Measurements from ENCODE around the gene DDX59.

The DDX59 gene

GRCh38 chr1:200669314-200670241 is at the start of gene DDX59:
TSS of gene DDX59 (minus strand) at chr1:200669907. CDS start at chr1:200666740, 3,167 bp downstream.
- DNase-seq (ENCODE audit: low read depth in 2 of 2) = peak; percentile 77 to 84

- no peak for DNase-seq (ENCODE audit: low read depth in 2 of 2)
Measured at GRCh38 chr1:200714504-200715187, 44.9 kb upstream of the DDX59 start.

- DNase-seq (ENCODE audit: low read depth in 2 of 2) = no peak
Measured at GRCh38 chr1:200710166-200710565, 40.5 kb upstream of the DDX59 start.

- DNase-seq (ENCODE audit: low read depth in 2 of 2) = no peak
Measured at GRCh38 chr1:200708769-200709168, 39.1 kb upstream of the DDX59 start.

GRCh38 chr1:200708161-200708560 is 38.5 kb upstream of the DDX59 start:
- no peak for DNase-seq (ENCODE audit: low read depth in 2 of 2)

GRCh38 chr1:200707116-200707515 is 37.4 kb upstream of the DDX59 start:
- DNase-seq (ENCODE audit: low read depth in 2 of 2) = no peak

GRCh38 chr1:200706111-200706814 is 36.6 kb upstream of the DDX59 start:
- no peak for DNase-seq (ENCODE audit: low read depth in 2 of 2)

GRCh38 chr1:200704986-200705500 is 35.3 kb upstream of the DDX59 start:
- no peak for DNase-seq (ENCODE audit: low read depth in 2 of 2)

- no peak for DNase-seq (ENCODE audit: low read depth in 2 of 2)
Measured at GRCh38 chr1:200699871-200700270, 30.2 kb upstream of the DDX59 start.

GRCh38 chr1:200694738-200695137 is 25.0 kb upstream of the DDX59 start:
- DNase-seq (ENCODE audit: low read depth in 2 of 2) = no peak

- DNase-seq (ENCODE audit: low read depth in 2 of 2) = no peak
Measured at GRCh38 chr1:200693327-200693726, 23.6 kb upstream of the DDX59 start.

GRCh38 chr1:200692316-200692715 is 22.6 kb upstream of the DDX59 start:
- no peak for DNase-seq (ENCODE audit: low read depth in 2 of 2)

GRCh38 chr1:200686620-200687019 is 16.9 kb upstream of the DDX59 start:
- no peak for DNase-seq (ENCODE audit: low read depth in 2 of 2)

GRCh38 chr1:200684015-200684414 is 14.3 kb upstream of the DDX59 start:
- no peak for DNase-seq (ENCODE audit: low read depth in 2 of 2)

- no peak for DNase-seq (ENCODE audit: low read depth in 2 of 2)
Measured at GRCh38 chr1:200683298-200683697, 13.6 kb upstream of the DDX59 start.

GRCh38 chr1:200681231-200681630 is 11.5 kb upstream of the DDX59 start:
- no peak for DNase-seq (ENCODE audit: low read depth in 2 of 2)

- DNase-seq (ENCODE audit: low read depth in 2 of 2) = no peak
Measured at GRCh38 chr1:200676829-200677228, 7.1 kb upstream of the DDX59 start.

GRCh38 chr1:200675588-200675852 is 5.8 kb upstream of the DDX59 start:
- no peak for DNase-seq (ENCODE audit: low read depth in 2 of 2)

- DNase-seq (ENCODE audit: low read depth in 2 of 2) = no peak
Measured at GRCh38 chr1:200674838-200675587, 5.3 kb upstream of the DDX59 start.

GRCh38 chr1:200673952-200674823 is 4.5 kb upstream of the DDX59 start:
- no peak for DNase-seq (ENCODE audit: low read depth in 2 of 2)
